Fibroblast of villous mesenchyme (primary cell): ENCODE data around the gene BMPR1A. TPM values are rescaled to one million over a fixed set of nuclear protein-coding genes. Genes with fewer than 3 reads are reported as not detected.

ENCODE experiments used
- DNase-seq: peaks from one replicate; pipeline ENCODE4 v3.0.0-alpha.2; 2010; ENCODE audit warnings: low read depth
- H3K4me3 ChIP-seq: 2 replicates; pipeline ENCODE4 v1.5.1; 2011; ENCODE audit warnings: low read depth, mild to moderate bottlenecking, low read length
- CTCF ChIP-seq: IDR thresholded peaks from 2 replicates; pipeline ENCODE4 v1.5.1; 2012; ENCODE audit warnings: low read depth, mild to moderate bottlenecking, low read length; ENCODE audit not compliant: insufficient read depth
- total RNA-seq: library from RNA; depleted of rRNA; stranded (reverse); fragments of >200 nt; gene quantifications from 2 replicates; pipeline ENCODE4 v1.2.3, GENCODE V29; 2012

BMPR1A gene
- total RNA-seq, 1 donor = 70.8 TPM

- no peak overlapping the region for H3K4me3 ChIP-seq
- TF ChIP-seq CTCF = no peak
Observed at GRCh38 chr10:86967481-86967941, 211.1 kb downstream of the BMPR1A start.

DNA sequence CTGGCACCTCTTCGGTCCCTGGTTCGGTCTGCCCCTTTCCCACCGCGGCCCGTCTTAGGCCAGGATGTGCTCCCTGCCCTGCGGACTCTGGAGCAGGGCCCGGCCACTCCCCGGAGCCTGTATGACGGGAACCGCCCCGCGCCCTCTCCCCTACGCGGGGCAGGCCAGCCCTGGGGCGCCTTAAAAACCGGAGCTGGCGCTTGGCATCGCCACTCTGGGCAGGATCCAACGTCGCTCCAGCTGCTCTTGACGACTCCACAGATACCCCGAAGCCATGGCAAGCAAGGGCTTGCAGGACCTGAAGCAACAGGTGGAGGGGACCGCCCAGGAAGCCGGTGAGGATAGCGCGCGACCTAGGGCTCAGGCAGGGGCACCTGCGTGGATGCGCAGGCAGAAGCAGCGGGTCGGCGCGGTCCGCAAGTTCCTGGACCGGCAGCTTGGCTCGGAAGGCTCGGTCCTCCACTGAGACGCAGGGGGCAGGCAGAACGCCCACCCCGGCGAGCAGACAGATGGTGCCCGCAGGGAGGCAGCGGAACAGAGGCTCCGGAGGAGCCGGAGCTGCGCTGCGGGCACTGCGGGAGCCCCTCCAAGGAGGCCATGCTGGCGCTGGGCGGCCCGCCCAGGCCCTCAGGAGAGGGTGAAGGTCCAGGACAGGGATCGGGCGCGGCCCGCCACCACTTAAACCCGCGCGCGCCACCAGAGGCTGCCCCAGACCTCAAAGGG lies 212.0 kb downstream of the BMPR1A start, which contains the start of gene ADIRF:
Gene ADIRF, plus strand, starts transcription at position 212 of the 723 bp plus-strand sequence. Its CDS starts 63 bp downstream, at position 275.
- TF ChIP-seq CTCF = no peak
- H3K4me3 ChIP-seq = peak within 1 kb of the TSS; percentile 37
- DNase-seq = no peak

More at GRCh38 chr10:86967481-86967941, 211.1 kb downstream of the BMPR1A start:
- DNase-seq = no peak

GRCh38 chr10:86968994-86969355 lies 212.6 kb downstream of the BMPR1A start:
- H3K4me3 ChIP-seq = peak overlapping the region; percentile 37
- no peak for TF ChIP-seq CTCF
- DNase-seq = no peak

DNA sequence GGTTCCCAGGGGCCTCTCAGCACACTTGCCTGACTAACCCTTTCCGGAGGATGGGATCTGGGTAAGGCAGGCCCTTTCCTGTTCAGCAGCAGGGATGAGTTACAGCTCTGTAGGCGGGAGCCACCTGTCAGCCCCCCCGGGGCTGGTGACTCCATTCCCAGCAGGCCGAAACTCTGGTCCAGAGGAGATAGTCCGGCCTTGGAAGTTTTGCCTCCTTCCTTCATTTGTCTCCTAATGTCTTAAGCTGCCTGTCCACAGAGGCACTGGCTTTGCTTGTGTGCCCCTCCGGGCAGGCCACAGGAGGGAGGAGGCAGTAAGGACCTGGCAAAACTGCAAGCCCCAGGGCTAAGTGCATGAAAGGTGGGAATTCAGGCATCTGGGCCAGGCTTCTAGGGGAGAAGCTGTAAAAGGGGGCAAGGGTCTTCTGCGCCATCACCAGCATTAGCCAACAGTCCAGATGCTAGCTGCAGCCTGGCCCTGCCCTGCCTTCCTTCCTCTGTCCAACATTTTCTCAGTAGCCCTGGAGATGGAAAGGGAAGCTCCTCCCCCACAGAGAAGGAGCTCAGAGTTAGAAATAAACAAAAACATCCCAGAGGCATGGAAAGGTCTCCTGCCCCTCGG lies 213.1 kb downstream of the BMPR1A start:
- peak overlapping the region; percentile 70 for H3K4me3 ChIP-seq
- DNase-seq = peak; percentile 61
- TF ChIP-seq CTCF = no peak

DNA sequence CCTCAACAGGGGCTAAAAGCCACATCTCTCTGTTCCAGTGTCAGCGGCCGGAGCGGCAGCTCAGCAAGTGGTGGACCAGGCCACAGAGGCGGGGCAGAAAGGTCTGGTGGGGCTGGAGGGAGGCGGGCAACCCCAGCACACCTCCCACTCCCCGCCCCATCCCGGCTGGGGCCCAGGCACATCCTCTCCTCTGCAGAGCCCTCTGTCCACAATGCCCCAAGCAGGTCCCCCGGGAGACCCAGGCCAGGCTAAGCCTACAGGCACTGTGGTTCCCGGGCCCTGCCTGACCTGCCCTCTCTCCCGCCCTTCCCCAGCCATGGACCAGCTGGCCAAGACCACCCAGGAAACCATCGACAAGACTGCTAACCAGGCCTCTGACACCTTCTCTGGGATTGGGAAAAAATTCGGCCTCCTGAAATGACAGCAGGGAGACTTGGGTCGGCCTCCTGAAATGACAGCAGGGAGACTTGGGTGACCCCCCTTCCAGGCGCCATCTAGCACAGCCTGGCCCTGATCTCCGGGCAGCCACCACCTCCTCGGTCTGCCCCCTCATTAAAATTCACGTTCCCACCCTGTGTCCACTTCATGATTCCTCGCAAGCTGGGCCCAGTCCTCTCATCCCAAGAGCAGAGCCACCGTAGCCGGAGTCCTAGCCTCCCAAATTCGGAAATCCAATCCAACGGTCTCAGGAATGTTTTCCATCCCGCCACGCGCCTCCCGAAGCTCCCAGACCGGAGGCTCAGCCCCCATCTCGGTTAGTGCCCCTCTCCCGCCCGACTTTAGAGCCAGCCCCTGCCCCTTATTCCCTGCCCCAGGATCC lies 214.0 kb downstream of the BMPR1A start:
- DNase-seq = peak; percentile 61
- H3K4me3 ChIP-seq = peak overlapping the region; percentile 70
- no peak for TF ChIP-seq CTCF

GRCh38 chr10:86970982-86971231 lies 214.5 kb downstream of the BMPR1A start:
- no peak for TF ChIP-seq CTCF

More at GRCh38 chr10:86970982-86971231, 214.5 kb downstream of the BMPR1A start:
- peak overlapping the region; percentile 70 for H3K4me3 ChIP-seq
- DNase-seq = no peak
